ENCODE results near the gene F2R. TPM values are rescaled to one million over a fixed set of nuclear protein-coding genes. Genes with fewer than 3 reads are reported as not detected.

F2R gene
- total and polyA plus RNA-seq, 2 experiments from 2014 or later = 15.0 to 26.0 TPM

GRCh38 chr5:76729373-76730290 is 13.7 kb downstream of the F2R start:
- no peak for ATAC-seq
- H3K79me2 ChIP-seq (replicated peaks; ENCODE audit: insufficient read depth) = peaks cover 38% of the 10 kb centered on the region
- no peaks in the 10 kb centered on the region for H3F3A ChIP-seq (replicated peaks; ENCODE audit: low read depth)
- peaks cover 3% of the 10 kb centered on the region; the same call in 2 of the 3 replicates for H3K4me1 Mint-ChIP-seq
- no peaks in the 10 kb centered on the region for H3K27me3 Mint-ChIP-seq (ENCODE audit: insufficient read depth, low read depth, poor library complexity)
- TF ChIP-seq ZNF462 (CRISPR knock-in tag; IDR thresholded peaks at IDR 0.05) (no peak), EZH2 (IDR thresholded peaks at IDR 0.05; ENCODE audit: low read depth, unreplicated experiment) (no peak)
- no peak for DNase-seq (ENCODE audit: low spot score)
- H2AFZ ChIP-seq = no peak overlapping the region
- H3K4me2 ChIP-seq = no peak overlapping the region
- H3K27ac Mint-ChIP-seq = no peak overlapping the region
- no peaks in the 10 kb centered on the region for H3K4me1 ChIP-seq (ENCODE audit: insufficient read depth)
- no peaks in the 10 kb centered on the region; the same call in 1 of the 2 replicates for H3K9me2 ChIP-seq (ENCODE audit: insufficient read depth)
- H3K9me3 Mint-ChIP-seq = peaks cover 26% of the 10 kb centered on the region
- no peak overlapping the region for H3K27ac ChIP-seq (ENCODE audit: low read depth)
- H3K36me3 Mint-ChIP-seq (ENCODE audit: low read depth) = peaks cover 44% of the 10 kb centered on the region
- no peaks in the 10 kb centered on the region for H4K20me1 ChIP-seq (replicated peaks; ENCODE audit: insufficient read depth)
- no peaks in the 10 kb centered on the region for H3K27me3 ChIP-seq (ENCODE audit: insufficient read depth)
- no peak overlapping the region for H3K4me3 ChIP-seq
- H3K4me3 Mint-ChIP-seq = no peak overlapping the region
- peaks cover 7% of the 10 kb centered on the region; the same call in 1 of the 2 replicates for H3K36me3 ChIP-seq (ENCODE audit: insufficient read depth)

- DNase-seq (ENCODE audit: low spot score) = no peak
- no peaks in the 10 kb centered on the region for H4K20me1 ChIP-seq (replicated peaks; ENCODE audit: insufficient read depth)
- no peaks in the 10 kb centered on the region for H3F3A ChIP-seq (replicated peaks; ENCODE audit: low read depth)
- Mint-ChIP-seq H3K4me1 (no peaks in the 10 kb centered on the region), H3K9me3 (peaks cover 26% of the 10 kb centered on the region), H3K27ac (no peak overlapping the region), H3K36me3 (ENCODE audit: low read depth) (peaks cover 39% of the 10 kb centered on the region), H3K27me3 (ENCODE audit: insufficient read depth, low read depth, poor library complexity) (no peaks in the 10 kb centered on the region), H3K4me3 (no peak overlapping the region)
- H3K27ac ChIP-seq (ENCODE audit: low read depth) = no peak overlapping the region
- no peak overlapping the region for H2AFZ ChIP-seq
- H3K4me2 ChIP-seq = no peak overlapping the region
- no peaks in the 10 kb centered on the region for H3K27me3 ChIP-seq (ENCODE audit: insufficient read depth)
- H3K4me3 ChIP-seq = no peak overlapping the region
- H3K79me2 ChIP-seq (replicated peaks; ENCODE audit: insufficient read depth) = peaks cover 27% of the 10 kb centered on the region
- no peaks in the 10 kb centered on the region for H3K9me2 ChIP-seq (ENCODE audit: insufficient read depth)
- no peak for ATAC-seq
- H3K36me3 ChIP-seq (ENCODE audit: insufficient read depth) = peaks cover 6% of the 10 kb centered on the region; the same call in 1 of the 2 replicates
- no peaks in the 10 kb centered on the region for H3K4me1 ChIP-seq (ENCODE audit: insufficient read depth)
- no peak for TF ChIP-seq NANOG (IDR thresholded peaks at IDR 0.05; ENCODE audit: borderline replicate concordance)
- no peak for TF ChIP-seq JUNB (IDR thresholded peaks at IDR 0.05; ENCODE audit: unreplicated experiment)
- TF ChIP-seq CREB1 (CRISPR knock-in tag; IDR thresholded peaks at IDR 0.05; ENCODE audit: low read depth) = no peak
- TF ChIP-seq ZNF331 (CRISPR knock-in tag; IDR thresholded peaks at IDR 0.05; ENCODE audit: low read depth) = no peak
- no peak for TF ChIP-seq CTCF (conservative IDR thresholded peaks at IDR 0.05; ENCODE audit: low read depth in 2 of 2)
- no peak for TF ChIP-seq ETS1 (IDR thresholded peaks at IDR 0.05)
- no peak for TF ChIP-seq EZH2 (IDR thresholded peaks at IDR 0.05; ENCODE audit: low read depth, unreplicated experiment)
- TF ChIP-seq STAT1 (IDR thresholded peaks at IDR 0.05; ENCODE audit: unreplicated experiment) = no peak
- TF ChIP-seq EZH2phosphoT487 (IDR thresholded peaks at IDR 0.05; ENCODE audit: unreplicated experiment) = no peak
- TF ChIP-seq ZNF114 (CRISPR knock-in tag; IDR thresholded peaks at IDR 0.05) = no peak
These were observed 16.6 kb downstream of the F2R start for GRCh38 chr5:76732405-76733048.
